Measurements from ENCODE around the gene TTF2. TPM values are rescaled to one million over a fixed set of nuclear protein-coding genes. Genes with fewer than 3 reads are reported as not detected.

TTF2 gene
- total RNA-seq, 1 donor from 2014 or later = 11.1 TPM

GRCh38 chr1:117038236-117038635 lies 21.9 kb upstream of the TTF2 start:
- Mint-ChIP-seq H3K4me3 (ENCODE audit: unreplicated experiment) (no peak overlapping the region), H3K27ac (ENCODE audit: unreplicated experiment) (no peak overlapping the region), H3K9me3 (ENCODE audit: unreplicated experiment) (no peaks in the 10 kb centered on the region), H3K36me3 (ENCODE audit: low read depth, unreplicated experiment) (no peaks in the 10 kb centered on the region), H3K27me3 (ENCODE audit: unreplicated experiment) (no peaks in the 10 kb centered on the region), H3K4me1 (ENCODE audit: unreplicated experiment) (peaks cover 17% of the 10 kb centered on the region)
- no peak for DNase-seq (ENCODE audit: low spot score)
- TF ChIP-seq CTCF (IDR thresholded peaks at IDR 0.05; ENCODE audit: unreplicated experiment) = no peak

- Mint-ChIP-seq H3K27ac (ENCODE audit: unreplicated experiment) (no peak overlapping the region), H3K27me3 (ENCODE audit: unreplicated experiment) (peaks cover 2% of the 10 kb centered on the region), H3K36me3 (ENCODE audit: low read depth, unreplicated experiment) (no peaks in the 10 kb centered on the region), H3K4me3 (ENCODE audit: unreplicated experiment) (no peak overlapping the region), H3K4me1 (ENCODE audit: unreplicated experiment) (peaks cover 9% of the 10 kb centered on the region), H3K9me3 (ENCODE audit: unreplicated experiment) (no peaks in the 10 kb centered on the region)
- DNase-seq (ENCODE audit: low spot score) = no peak
- no peak for TF ChIP-seq CTCF (IDR thresholded peaks at IDR 0.05; ENCODE audit: unreplicated experiment)
Observed at GRCh38 chr1:117044217-117044616, 15.9 kb upstream of the TTF2 start.

GRCh38 chr1:117045644-117046043 lies 14.5 kb upstream of the TTF2 start:
- Mint-ChIP-seq H3K9me3 (ENCODE audit: unreplicated experiment) (no peaks in the 10 kb centered on the region), H3K4me3 (ENCODE audit: unreplicated experiment) (no peak overlapping the region), H3K27ac (ENCODE audit: unreplicated experiment) (no peak overlapping the region), H3K36me3 (ENCODE audit: low read depth, unreplicated experiment) (no peaks in the 10 kb centered on the region), H3K27me3 (ENCODE audit: unreplicated experiment) (peaks cover 2% of the 10 kb centered on the region), H3K4me1 (ENCODE audit: unreplicated experiment) (peaks cover 9% of the 10 kb centered on the region)
- DNase-seq (ENCODE audit: low spot score) = no peak
- TF ChIP-seq CTCF (IDR thresholded peaks at IDR 0.05; ENCODE audit: unreplicated experiment) = no peak

- no peak for DNase-seq (ENCODE audit: low spot score)
- TF ChIP-seq CTCF (IDR thresholded peaks at IDR 0.05; ENCODE audit: unreplicated experiment) = no peak
- Mint-ChIP-seq H3K27me3 (ENCODE audit: unreplicated experiment) (peaks cover 2% of the 10 kb centered on the region), H3K36me3 (ENCODE audit: low read depth, unreplicated experiment) (no peaks in the 10 kb centered on the region), H3K9me3 (ENCODE audit: unreplicated experiment) (no peaks in the 10 kb centered on the region), H3K4me3 (ENCODE audit: unreplicated experiment) (no peak overlapping the region), H3K27ac (ENCODE audit: unreplicated experiment) (no peak overlapping the region), H3K4me1 (ENCODE audit: unreplicated experiment) (peaks cover 9% of the 10 kb centered on the region)
Observed at GRCh38 chr1:117046781-117047180, 13.3 kb upstream of the TTF2 start.

GRCh38 chr1:117047271-117047670 lies 12.9 kb upstream of the TTF2 start:
- no peak overlapping the region for H3K27ac Mint-ChIP-seq (ENCODE audit: unreplicated experiment)
- no peaks in the 10 kb centered on the region for H3K36me3 Mint-ChIP-seq (ENCODE audit: low read depth, unreplicated experiment)
- H3K9me3 Mint-ChIP-seq (ENCODE audit: unreplicated experiment) = no peaks in the 10 kb centered on the region
- H3K4me1 Mint-ChIP-seq (ENCODE audit: unreplicated experiment) = peaks cover 9% of the 10 kb centered on the region
- H3K4me3 Mint-ChIP-seq (ENCODE audit: unreplicated experiment) = no peak overlapping the region
- no peak for DNase-seq (ENCODE audit: low spot score)
- H3K27me3 Mint-ChIP-seq (ENCODE audit: unreplicated experiment) = peaks cover 2% of the 10 kb centered on the region
- no peak for TF ChIP-seq CTCF (IDR thresholded peaks at IDR 0.05; ENCODE audit: unreplicated experiment)

Data from endothelial cell (in vitro differentiated cells).